Stimulated activated CD4-positive, alpha-beta T cell treated with anti-CD3 and anti-CD28 coated beads, Interleukin-12 subunit alpha, Interleukin-12 subunit beta, amount 100 ng/mL, for 4 hours (primary cell): ENCODE results near the gene DYRK1A.
"Not testable (repeated sequence)": the region's sequence is repeated elsewhere in the genome, so short reads cannot be mapped to it uniquely, and the experiment has no call there.

Experiments used
- DNase-seq: peaks from one replicate; pipeline ENCODE4 v3.0.0-alpha.2; 2020

The DYRK1A gene

DNA sequence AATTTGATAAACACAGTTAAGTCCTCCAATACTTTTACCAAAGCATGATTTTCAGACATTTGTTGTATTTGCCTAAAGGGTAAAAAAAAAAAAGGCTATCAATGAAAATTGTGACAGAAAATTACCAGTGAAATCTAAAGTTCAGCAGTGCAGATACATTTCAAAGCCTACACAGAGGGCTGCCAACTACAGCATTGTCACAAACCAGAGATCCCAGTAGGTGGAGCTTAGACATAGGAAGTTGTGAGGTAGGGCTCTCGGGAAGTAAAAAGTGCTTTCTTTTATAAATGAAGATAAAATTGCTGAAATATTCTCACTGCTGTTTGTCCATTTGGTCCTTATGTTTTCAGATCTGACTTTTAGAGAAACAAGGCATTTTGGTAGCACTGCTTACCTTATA, 123.0 kb downstream of the DYRK1A start:
- DNase-seq, result no peak

DNA sequence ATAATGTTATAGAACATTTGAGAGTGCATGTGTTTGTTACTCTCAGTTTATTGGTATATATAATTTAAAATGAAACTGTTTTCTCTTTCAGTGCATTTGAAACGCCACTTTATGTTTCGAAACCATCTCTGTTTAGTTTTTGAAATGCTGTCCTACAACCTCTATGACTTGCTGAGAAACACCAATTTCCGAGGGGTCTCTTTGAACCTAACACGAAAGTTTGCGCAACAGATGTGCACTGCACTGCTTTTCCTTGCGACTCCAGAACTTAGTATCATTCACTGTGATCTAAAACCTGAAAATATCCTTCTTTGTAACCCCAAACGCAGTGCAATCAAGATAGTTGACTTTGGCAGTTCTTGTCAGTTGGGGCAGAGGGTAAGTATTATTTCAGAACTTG, 123.5 kb downstream of the DYRK1A start:
- no peak for DNase-seq

DNA sequence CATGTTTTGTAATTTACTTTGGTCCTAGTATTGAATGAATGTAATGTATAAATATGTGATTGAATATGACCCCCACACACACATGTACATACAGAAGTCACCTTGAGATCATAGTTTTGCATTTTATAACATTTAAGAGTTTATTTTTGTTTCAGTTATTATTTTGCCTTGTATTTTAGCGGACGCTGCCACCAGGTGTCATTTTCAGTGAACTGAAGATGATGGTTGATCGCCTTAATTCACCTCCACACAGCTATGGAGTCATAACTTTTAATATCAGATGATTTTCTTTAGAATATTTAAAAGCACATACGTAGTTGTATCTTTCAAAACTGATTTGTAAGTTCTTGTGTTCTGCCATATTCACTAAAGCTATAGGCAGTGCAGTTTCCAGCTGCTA, 130.4 kb downstream of the DYRK1A start:
- no peak for DNase-seq

DNA sequence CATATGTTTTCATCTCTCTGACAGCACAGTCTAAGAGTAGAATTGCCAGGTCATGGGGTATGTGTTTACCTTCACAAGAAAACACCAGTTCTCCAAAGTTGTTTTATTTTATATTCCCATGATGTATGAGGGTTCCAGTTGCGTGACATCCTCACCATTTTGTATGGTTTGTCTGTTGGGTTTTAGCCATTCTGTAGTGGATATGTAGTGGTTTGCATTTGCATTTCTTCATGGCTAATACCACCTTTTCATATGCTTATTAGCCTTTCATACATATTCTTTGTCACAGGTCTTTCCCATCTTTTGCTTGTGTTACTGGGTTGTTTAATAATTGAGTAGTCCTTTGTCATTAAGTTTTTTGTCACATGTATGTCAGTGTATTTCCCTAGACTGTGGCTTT, 132.1 kb downstream of the DYRK1A start:
- no peak for DNase-seq

DNA sequence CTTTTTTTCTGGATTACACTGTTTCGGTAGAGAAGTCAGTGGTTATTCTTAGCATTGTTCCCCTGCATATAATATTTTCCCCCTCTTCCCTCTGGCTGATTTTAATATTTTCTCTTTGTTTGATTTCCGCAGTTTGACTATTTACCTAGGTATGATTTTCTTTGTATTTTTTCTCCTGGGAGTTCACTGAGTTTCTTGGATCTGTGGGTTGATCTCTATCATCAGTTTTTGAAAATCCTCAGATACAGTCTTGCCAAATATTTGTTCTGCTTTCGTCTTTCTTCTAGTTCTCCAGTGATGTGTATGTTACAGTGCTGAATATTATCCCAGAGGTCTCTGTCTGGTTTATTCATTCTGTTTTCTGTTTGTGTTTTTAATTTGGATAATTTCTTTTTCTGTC, 136.4 kb downstream of the DYRK1A start:
- no peak for DNase-seq

DNA sequence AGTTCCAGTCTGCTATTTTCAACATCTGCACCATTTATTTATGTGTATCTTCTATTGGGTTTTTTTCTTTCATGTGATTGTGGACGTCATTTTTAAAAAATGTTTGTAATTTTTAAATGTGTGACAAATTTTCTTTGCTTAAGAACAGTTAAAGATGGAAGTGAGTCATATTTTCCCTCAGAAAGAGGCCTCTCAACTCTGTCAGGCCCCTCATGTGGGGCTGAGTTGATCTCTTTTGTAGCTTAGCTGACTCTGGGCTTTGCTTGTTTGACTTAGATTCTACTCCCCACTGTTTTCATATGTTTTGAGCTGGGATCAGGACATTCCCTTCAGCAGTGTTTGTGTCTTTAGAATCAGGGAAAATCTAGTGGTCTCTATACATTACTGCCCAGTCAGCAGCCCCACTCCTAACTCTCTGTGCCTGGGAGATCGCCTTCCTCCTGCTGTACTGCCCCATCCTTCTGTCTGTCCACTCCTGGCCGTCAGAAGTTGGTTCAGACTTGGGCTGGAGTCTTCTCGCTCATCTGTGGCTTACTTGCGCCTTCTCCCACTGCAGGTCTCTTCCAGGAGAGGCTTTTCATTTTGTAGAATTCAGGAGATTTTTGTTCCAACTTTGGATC, 137.4 kb downstream of the DYRK1A start:
- no peak for DNase-seq

DNA sequence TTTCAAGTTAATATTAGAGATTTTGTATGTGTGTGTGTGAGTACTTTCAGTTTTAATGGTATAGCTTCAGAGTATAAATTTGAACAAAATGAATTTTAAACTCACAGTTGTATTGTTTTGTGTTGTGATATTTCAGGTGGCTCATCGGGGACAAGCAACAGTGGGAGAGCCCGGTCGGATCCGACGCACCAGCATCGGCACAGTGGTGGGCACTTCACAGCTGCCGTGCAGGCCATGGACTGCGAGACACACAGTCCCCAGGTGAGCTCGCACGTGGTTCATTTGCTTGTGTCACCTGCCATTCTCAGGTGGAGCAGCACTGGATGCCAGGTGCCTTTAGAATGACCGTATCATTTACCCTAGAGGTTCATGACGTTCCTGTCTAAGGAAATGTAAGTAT, 139.4 kb downstream of the DYRK1A start:
- no peak for DNase-seq

DNA sequence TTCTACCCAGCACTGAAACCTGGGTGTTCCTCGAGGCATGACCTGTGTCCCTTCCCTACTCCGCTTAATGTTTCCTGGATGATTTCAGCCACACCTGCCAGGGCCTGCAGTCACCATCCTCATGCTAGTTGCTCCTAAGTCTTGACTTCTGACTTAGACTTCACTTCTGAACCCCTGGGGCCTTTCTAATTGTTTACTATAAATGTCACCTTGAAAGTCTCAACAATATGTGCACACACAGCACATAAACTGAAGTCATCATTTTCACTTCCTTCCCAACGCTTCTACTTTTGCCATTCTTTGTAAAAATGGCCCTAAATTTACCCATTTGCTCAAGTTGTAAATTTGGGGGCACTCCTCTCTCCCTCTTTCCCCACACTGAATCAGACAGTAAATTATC, 141.1 kb downstream of the DYRK1A start:
- DNase-seq, result no peak

DNA sequence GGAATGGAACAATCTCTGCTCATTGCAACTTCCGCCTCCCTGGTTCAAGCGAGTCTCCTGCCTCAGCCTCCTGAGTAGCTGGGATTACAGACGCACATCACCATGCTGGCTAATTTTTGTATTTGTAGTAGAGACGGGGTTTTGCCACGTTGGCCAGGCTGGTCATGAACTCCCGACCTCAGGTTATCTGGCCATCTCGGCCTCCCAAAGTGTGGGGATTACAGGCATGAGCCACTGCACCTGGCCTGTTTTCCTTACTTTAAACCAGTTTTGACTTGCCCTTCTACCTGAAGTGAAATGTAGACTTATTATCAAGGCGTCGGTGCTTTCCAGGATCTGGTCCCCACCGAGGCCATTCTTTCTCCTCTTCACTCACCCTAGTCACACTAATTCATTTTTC, 141.8 kb downstream of the DYRK1A start:
- DNase-seq, result no peak

DNA sequence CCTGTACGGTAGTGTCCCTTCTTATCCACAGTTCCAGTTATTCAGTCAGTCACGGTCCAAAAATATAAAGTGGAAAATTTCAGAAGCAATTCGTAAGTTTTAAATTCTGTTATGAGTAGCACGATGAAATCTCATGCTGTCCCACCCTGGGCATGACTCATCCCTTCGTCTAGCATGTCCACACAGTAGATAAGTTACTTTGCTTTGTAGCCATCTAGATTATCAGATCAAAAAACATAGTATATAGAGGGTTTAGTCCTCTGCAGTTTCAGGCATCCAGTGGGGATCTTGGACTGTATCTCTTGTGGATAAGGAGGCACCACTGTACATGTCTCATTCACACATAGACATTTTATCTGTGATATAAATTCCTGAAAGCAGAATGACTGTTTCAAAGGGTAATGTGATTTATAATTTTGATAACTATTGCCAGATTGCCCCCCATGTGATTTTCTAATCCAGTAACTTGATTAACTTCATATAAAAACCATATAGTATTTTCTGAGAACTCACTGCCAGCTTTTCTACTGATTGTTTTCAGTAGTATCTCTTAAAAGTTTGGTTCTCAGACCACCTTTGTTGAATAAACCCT, 143.3 kb downstream of the DYRK1A start:
- DNase-seq, result no peak

DNA sequence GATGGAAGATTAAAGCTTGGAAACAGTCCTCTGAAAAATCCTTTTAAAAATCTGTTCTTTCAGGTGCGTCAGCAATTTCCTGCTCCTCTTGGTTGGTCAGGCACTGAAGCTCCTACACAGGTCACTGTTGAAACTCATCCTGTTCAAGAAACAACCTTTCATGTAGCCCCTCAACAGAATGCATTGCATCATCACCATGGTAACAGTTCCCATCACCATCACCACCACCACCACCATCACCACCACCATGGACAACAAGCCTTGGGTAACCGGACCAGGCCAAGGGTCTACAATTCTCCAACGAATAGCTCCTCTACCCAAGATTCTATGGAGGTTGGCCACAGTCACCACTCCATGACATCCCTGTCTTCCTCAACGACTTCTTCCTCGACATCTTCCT, 145.3 kb downstream of the DYRK1A start:
- DNase-seq, result no peak

DNA sequence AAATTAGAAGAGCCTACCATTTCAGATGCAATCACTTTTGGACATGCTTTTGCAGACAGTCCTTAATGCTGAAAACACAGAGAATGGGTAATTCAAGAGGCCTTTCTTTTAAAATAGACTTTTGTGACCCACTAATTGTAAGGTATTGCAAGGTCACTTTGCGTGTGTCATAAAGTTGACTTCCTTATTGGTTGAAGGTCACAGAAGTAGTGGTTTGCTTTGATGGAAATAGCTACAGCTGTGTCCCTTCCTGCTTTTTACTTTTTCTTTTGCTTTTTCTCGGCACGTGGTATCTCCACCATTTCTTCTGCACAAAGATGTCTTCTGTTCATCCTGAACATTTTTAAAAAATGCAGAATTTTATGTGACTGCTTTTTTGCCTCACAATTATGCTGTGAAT, 146.8 kb downstream of the DYRK1A start:
- no peak for DNase-seq

DNA sequence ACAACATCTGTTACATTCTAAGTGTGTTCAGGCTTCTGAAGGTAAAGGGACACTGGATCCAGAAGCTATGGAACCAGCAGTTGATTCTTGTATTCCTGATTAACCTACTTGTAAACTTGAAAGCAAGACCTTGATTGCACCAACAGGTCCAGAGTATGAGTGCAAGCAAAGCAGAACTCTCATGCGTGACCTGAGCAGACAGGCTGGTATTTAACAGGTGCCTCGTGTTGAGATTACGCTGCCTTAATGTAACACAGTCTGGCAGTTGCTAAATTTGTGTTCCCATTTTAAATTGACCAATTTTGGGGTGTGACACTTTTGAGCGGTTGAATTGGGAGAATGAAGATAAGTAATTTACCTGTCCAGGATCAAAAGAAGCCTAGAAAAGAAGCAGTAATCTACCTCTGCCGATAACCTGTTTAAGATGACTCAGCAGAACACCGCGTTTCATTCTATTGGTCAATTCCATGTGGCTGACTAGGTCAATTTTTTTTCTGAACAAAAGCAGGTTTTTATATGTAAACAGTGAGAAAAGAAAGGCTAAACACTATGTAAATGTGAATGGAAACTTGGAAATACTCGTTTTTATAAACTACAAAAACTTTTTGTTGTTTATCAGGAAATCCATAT, 147.6 kb downstream of the DYRK1A start:
- DNase-seq, result no peak

DNA sequence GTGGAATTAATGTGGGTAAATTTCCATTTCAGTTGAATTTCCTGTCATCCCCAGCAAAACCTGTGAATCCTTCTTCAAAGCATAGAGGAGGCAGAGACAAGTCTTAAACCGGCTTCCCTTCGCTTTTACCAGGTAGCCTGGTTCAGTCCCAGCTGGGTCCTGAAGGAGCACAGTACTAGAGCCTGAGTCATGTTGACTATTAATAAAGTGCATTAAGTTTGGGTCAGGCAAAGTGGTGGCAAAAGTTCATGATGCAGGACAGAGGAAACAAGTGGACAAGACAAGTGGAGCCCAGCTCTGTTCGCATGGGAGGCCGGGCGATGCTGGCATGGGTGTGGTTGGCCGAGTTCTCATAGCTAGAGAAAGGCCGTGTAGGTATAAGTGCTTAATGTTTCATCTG, 150.4 kb downstream of the DYRK1A start:
- DNase-seq, result no peak

DNA sequence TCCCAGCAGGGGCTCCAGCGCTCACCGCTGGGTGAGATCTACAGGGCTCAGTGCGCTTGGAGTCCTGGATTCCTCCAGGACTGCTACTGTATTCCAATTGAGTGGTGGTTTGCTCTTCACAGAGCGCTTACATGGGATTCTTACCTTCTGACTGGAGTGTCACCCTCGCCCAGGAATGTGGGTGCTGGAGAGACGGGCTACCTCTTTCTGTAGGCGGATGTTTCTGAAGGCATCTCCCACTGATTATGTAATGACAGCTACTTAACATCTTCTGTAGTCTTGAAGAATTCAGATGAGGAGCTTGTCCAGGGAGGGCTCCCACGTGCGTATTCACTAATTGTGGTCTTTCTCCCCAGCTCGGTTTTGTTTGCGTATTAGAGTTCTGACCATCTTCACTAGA, 154.2 kb downstream of the DYRK1A start:
- no peak for DNase-seq

DNA sequence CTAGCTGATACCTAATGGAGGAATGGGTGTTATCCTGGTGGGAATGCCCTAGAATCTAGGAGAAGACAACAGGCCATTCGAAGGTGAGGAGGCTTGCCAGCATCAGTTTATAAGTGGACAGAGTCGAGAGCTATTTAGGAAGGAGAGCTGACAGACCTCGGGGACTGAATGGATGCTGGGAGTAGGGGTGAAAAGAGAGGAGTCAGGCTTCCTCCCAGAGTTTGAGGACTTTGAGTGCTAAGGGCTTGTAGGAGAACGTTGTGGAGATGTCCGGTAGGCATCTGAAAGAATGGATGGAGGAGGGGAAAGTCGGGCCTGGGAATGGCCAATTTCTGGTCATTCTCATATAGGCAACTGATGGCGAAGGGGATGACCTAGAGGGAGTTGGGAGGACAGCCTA, 155.1 kb downstream of the DYRK1A start:
- DNase-seq, result no peak

DNA sequence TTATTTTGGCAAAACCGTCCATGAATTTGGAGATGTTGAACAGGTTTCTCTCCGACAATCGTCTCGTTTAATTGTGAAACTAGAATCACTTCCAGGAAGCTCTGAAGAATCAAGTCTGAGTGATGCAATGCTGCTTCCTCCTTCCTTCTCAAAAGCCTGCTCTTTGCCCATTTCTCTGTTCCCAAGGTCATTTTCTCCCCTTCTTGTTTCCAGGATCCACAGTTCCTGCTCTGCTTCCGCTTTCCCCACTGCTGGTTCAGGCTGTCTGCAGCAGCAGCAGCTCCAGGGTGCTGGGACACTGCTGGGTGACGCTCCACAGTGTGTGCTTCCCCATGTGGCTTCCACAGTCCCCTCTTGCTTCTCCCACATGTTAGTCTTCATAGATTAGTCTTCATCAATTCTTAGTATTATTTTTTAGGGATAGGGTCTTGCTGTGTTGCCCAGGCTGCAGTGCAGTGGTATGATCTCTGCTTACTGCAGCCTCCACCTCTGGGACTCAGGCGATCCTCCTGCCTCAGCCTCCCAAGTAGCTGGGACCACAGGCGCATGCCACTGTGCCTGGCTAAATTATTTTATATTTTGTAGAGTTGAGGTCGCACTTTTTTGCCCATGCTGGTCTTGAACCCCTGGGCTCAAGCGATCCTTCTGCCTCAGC, 156.2 kb downstream of the DYRK1A start:
- no peak for DNase-seq

DNA sequence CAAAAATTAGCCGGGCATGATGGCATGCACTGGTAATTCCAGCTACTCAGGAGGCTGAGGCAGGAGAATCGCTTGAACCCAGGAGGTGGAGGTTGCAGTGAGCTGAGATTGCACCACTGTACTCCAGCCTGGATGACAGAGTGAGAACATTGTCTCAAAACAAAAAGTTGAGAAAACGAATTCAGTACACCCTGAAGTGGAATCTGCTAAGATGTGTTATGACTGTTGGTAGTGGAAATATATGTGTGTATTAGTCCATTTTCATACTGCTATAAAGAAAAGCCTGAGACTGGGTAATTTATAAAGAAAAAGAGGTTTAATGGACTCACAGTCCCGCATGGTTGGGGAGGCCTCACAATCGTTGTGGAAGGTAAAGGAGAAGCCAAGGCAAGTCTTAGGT, 158.4 kb downstream of the DYRK1A start:
- DNase-seq, result not testable (repeated sequence)

DNA sequence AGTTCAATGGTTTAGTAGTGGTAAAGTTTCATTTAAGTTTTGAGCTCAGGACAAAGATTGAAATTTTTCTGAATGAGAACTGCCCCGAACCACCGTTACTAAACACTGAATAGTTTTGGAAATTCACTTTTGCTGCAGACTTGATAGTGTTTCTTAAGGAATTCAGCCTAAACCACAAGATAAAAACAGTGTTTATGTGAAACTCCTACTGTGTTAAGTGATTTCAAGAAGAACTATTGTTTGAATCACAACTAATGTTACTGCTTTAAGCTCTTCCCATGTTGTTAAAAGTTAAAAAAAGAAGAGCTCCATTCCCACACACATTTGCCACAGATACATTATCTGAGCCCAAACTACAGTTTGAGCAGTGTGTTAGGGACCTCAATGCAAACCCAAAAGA, 159.2 kb downstream of the DYRK1A start:
- DNase-seq, result no peak

DNA sequence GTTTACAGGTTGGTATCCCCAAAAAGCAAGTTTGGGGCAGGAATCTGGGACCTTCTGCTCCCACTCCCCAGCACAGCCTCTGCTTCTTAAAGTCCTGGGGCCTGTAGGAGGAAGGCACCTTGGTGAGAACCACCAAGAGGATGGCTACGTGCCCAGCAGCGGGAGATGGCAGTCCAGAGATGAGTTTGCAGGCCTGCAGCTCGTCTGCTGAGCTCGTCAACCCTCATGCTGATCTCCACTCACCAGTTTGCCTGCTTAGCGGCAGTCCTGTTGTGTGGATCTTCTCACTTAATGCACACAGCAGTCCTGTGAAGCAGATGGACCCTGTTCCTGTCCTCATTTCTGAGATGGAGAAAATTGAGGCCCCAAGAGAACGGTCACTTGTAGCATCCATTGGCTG, 160.5 kb downstream of the DYRK1A start:
- DNase-seq, result no peak

DNA sequence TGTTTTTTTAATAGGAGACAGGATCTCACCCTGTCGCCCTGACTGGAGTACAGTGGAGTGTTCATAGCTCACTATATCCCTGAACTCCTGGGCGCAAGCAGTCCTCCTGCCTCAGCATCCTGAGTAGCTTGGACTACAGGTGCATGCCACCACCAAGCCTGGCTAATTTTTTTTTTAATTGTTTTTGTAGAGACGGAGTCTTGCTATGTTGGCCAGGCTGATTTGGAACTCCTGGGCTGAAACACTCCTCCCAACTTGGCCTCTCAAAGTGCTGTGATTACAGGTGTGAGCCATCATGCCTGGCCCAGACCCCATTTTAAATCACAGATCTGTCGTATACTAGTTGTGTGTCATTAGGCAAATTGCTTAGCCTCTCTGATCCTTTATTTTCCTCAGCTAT, 161.1 kb downstream of the DYRK1A start:
- no peak for DNase-seq

DNA sequence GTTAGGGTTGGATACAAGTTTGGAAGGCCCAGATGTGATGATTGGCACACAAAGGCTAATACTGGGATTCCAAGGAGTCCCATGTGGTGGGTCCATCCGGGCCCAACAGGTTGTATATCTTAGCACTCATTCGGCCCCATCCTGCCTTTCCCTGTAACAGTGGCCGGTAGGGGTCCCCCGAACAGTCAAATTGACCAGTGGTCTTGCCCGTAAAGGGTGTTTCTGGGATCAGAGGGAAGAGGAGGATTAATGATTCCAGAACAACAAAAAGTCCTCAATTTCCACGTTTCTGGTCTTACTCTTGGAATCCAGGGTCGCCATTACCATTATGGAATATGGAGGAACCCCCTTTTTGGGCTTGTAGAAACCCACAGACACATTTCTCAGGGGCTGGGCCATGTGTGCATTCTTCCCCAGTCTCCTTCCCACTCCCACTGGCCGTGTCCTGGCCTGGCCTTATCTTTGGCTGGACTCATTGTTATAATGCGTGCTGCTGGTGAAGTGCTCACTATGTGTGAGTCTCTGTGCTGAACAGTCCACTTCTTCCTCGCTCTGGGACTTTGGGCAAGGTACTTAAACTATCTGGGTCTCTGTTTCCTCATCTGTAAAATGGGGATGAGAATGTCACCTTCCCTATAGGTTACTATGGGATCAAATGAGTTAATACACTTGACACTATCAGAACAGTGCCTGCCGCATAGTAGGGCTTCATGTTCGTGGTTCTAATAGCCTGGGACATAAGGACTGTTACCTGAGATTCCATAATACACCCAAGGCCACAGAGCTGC, 161.8 kb downstream of the DYRK1A start:
- DNase-seq, result no peak

DNA sequence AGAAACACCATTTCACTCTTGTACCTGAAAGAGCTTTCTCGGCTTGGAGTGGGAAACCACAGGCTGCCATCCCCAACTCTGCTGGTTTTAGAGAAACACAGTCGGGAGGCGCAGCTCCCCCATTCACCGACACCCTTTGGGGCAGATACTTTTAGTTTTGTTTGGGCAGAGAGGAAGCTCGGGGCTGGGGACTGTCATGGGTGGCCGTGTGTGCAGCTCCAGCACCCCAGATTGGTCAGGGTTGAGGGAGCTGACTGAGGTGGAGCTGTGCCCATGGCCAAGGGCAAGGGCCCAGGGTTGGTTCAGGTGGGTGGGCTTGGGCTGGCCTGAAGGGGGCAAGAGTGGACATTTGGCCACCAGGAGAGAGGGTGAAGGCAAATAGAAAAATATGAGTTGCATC, 163.1 kb downstream of the DYRK1A start:
- DNase-seq, result no peak
